GM23248 (cell line): Measurements from ENCODE around the gene ATP13A4. TPM values are rescaled to one million over a fixed set of nuclear protein-coding genes. Genes with fewer than 3 reads are reported as not detected.

Source experiments
- DNase-seq: peaks from one replicate; pipeline ENCODE4 v3.0.0-alpha.2; 2015
- H2AFZ ChIP-seq: fragments of 200-600 bp; sonication (generic); 2 replicates; pipeline ENCODE4 v1.6.1; 2016; ENCODE audit warnings: antibody characterized with exemption
- H3F3A ChIP-seq: fragments of 200-600 bp; sonication (generic); 2 replicates; pipeline ENCODE4 v1.6.1; 2016; ENCODE audit warnings: mild to moderate bottlenecking, antibody characterized with exemption, mixed run types; ENCODE audit not compliant: insufficient read depth
- H3K27ac ChIP-seq: fragments of 200-600 bp; sonication (generic); 2 replicates; pipeline ENCODE4 v1.5.1; 2016; ENCODE audit warnings: mild to moderate bottlenecking
- H3K27me3 ChIP-seq: fragments of 200-600 bp; sonication (generic); replicated peaks from 2 replicates; pipeline ENCODE4 v1.6.1; 2016; ENCODE audit warnings: mild to moderate bottlenecking; ENCODE audit not compliant: insufficient read depth
- H3K36me3 ChIP-seq: fragments of 200-600 bp; sonication (generic); 2 replicates; pipeline ENCODE4 v1.6.1; 2016; ENCODE audit warnings: low read depth, mild to moderate bottlenecking
- H3K4me1 ChIP-seq: fragments of 200-600 bp; sonication (generic); 2 replicates; pipeline ENCODE4 v1.6.1; 2016; ENCODE audit warnings: mild to moderate bottlenecking; ENCODE audit not compliant: insufficient read depth
- H3K4me2 ChIP-seq: fragments of 200-600 bp; sonication (generic); one replicate; pipeline ENCODE4 v1.6.1; 2016; ENCODE audit warnings: mild to moderate bottlenecking; ENCODE audit not compliant: unreplicated experiment
- H3K4me3 ChIP-seq: fragments of 200-600 bp; sonication (generic); 2 replicates; pipeline ENCODE4 v1.5.1; 2016; ENCODE audit warnings: mild to moderate bottlenecking
- H3K79me2 ChIP-seq: fragments of 200-600 bp; sonication (generic); 2 replicates; pipeline ENCODE4 v1.6.1; 2016; ENCODE audit warnings: mild to moderate bottlenecking; ENCODE audit not compliant: insufficient read depth
- H3K9ac ChIP-seq: fragments of 200-600 bp; sonication (generic); 2 replicates; pipeline ENCODE4 v1.6.1; 2016; ENCODE audit warnings: mild to moderate bottlenecking
- H3K9me2 ChIP-seq: fragments of 200-600 bp; sonication (generic); 2 replicates; pipeline ENCODE4 v1.6.1; 2016; ENCODE audit warnings: mixed run types, mild to moderate bottlenecking, moderate library complexity; ENCODE audit not compliant: insufficient read depth
- H3K9me3 ChIP-seq: fragments of 200-600 bp; sonication (generic); one replicate; pipeline ENCODE4 v1.6.1; 2017; ENCODE audit warnings: low read depth
- H4K20me1 ChIP-seq: fragments of 200-600 bp; sonication (generic); 2 replicates; pipeline ENCODE4 v1.6.0; 2016; ENCODE audit not compliant: insufficient read depth
- EZH2 ChIP-seq: fragments of 200-600 bp; sonication (generic); IDR thresholded peaks from 2 replicates; pipeline ENCODE4 v1.6.1; 2018; ENCODE audit warnings: antibody characterized with exemption, mild to moderate bottlenecking; ENCODE audit not compliant: insufficient read depth, poor library complexity, severe bottlenecking
- EZH2phosphoT487 ChIP-seq: fragments of 200-600 bp; sonication (generic); IDR thresholded peaks from 2 replicates; pipeline ENCODE4 v1.6.1; 2018; ENCODE audit warnings: antibody characterized with exemption, moderate library complexity, mild to moderate bottlenecking, low read depth; ENCODE audit not compliant: insufficient read depth
- WGBS, 2 experiments: methylation state at CpG; one replicate each; pipeline ENCODE4 v1.1.6; 2015 to 2017; ENCODE audit warnings: low lambda C conversion rate in 2 of 2, low coverage in 1 of 2; ENCODE audit errors: missing lambda C conversion rate in 2 of 2; 5-methylcytosine and 5-hydroxymethylcytosine counted together
- in situ Hi-C: fragments of 300-500 bp; cut with MboI; formaldehyde crosslinking; loops from 2 replicates; pipeline ENCODE4 v1.15.0; 2020
- polyA plus RNA-seq: library from polyadenylated mRNA; unstranded; fragments of >200 nt; fragmentation: Nextera tagmentation; extraction: Ambion mirVana; gene quantifications from 2 replicates; pipeline ENCODE4 v1.2.1, GENCODE V29; 2016
- total RNA-seq: library from RNA; depleted of rRNA; stranded (reverse); fragments of >200 nt; shearing (Covaris generic); gene quantifications from 2 replicates; pipeline ENCODE4 v1.2.3, GENCODE V29; 2014; rRNA removed

Gene ATP13A4
- total and polyA plus RNA-seq, 2 experiments from 2014 or later, result not detected

GRCh38 chr3:193367868-193368267 is 186.8 kb downstream of the ATP13A4 start:
- no peaks in the 10 kb centered on the region for H3K9me3 ChIP-seq
- H3K27me3 ChIP-seq, result no peaks in the 10 kb centered on the region
- H3K4me1 ChIP-seq, result no peaks in the 10 kb centered on the region
- TF ChIP-seq EZH2phosphoT487, result no peak
- no peak for TF ChIP-seq EZH2
- no peaks in the 10 kb centered on the region for H3F3A ChIP-seq
- 2 to 8% methylated on average over 1 of the region's 1 CpG for WGBS, 2 experiments
- H3K27ac ChIP-seq, result no peak overlapping the region
- no peak overlapping the region for H2AFZ ChIP-seq
- H3K4me2 ChIP-seq, result no peak overlapping the region
- H4K20me1 ChIP-seq, result no peaks in the 10 kb centered on the region
- no peaks in the 10 kb centered on the region for H3K9me2 ChIP-seq
- in situ Hi-C loops, result no loop called here
- no peak overlapping the region for H3K4me3 ChIP-seq
- no peaks in the 10 kb centered on the region for H3K79me2 ChIP-seq
- H3K9ac ChIP-seq, result no peak overlapping the region
- DNase-seq, result no peak
- no peaks in the 10 kb centered on the region for H3K36me3 ChIP-seq

GRCh38 chr3:193357291-193357690 is 197.4 kb downstream of the ATP13A4 start:
- Histone ChIP-seq H3K27me3 (no peaks in the 10 kb centered on the region), H3K4me3 (no peak overlapping the region), H3F3A (no peaks in the 10 kb centered on the region), H3K9me2 (no peaks in the 10 kb centered on the region), H3K9me3 (no peaks in the 10 kb centered on the region), H2AFZ (no peak overlapping the region), H3K36me3 (no peaks in the 10 kb centered on the region), H3K4me2 (no peak overlapping the region), H3K4me1 (no peaks in the 10 kb centered on the region), H3K79me2 (no peaks in the 10 kb centered on the region), H4K20me1 (no peaks in the 10 kb centered on the region), H3K27ac (no peak overlapping the region), H3K9ac (no peak overlapping the region)
- in situ Hi-C loops, result no loop called here
- WGBS, 2 experiments, result 16 to 23% methylated on average over 3 of the region's 3 CpGs
- DNase-seq, result no peak
- no peak for TF ChIP-seq EZH2phosphoT487
- no peak for TF ChIP-seq EZH2

- Histone ChIP-seq H3K9me3 (no peaks in the 10 kb centered on the region), H3K79me2 (no peaks in the 10 kb centered on the region), H4K20me1 (no peaks in the 10 kb centered on the region), H2AFZ (no peak overlapping the region), H3K4me1 (no peaks in the 10 kb centered on the region), H3K4me2 (no peak overlapping the region), H3K27ac (no peak overlapping the region), H3K27me3 (no peaks in the 10 kb centered on the region), H3K36me3 (no peaks in the 10 kb centered on the region), H3K9ac (no peak overlapping the region), H3K4me3 (no peak overlapping the region), H3K9me2 (no peaks in the 10 kb centered on the region), H3F3A (no peaks in the 10 kb centered on the region)
- TF ChIP-seq EZH2phosphoT487 (no peak), EZH2 (no peak)
- WGBS, 2 experiments, result 20 to 26% methylated on average over 5 of the region's 5 CpGs
- in situ Hi-C loops, result no loop called here
- no peak for DNase-seq
Observed at GRCh38 chr3:193354423-193354822, 200.3 kb downstream of the ATP13A4 start.

Other genes with a start within 250 kb of the ATP13A4 start
- not detected in 2 replicates for gene ATP13A5, start 176.1 kb downstream of the ATP13A4 start, total RNA-seq
- not detected in 2 replicates for gene ATP13A5, start 176.1 kb downstream of the ATP13A4 start, polyA plus RNA-seq
- 42.2 and 51.5 TPM in 2 replicates for gene OPA1, start 38.3 kb upstream of the ATP13A4 start, total RNA-seq
- 29.0 and 31.7 TPM in 2 replicates for gene OPA1, start 38.3 kb upstream of the ATP13A4 start, polyA plus RNA-seq